Adrenal gland (tissue), 12 donors: ENCODE results near the gene ACTL7B. TPM values are rescaled to one million over a fixed set of nuclear protein-coding genes. Genes with fewer than 3 reads are reported as not detected.
"Not testable (repeated sequence)": the region's sequence is repeated elsewhere in the genome, so short reads cannot be mapped to it uniquely, and the experiment has no call there.

Experiments used
- DNase-seq, 7 donors: peaks; one replicate each; pipeline ENCODE4 v3.0.0-alpha.2; 2019 to 2020
- H3K27ac ChIP-seq, 5 donors: fragments of 200-600 bp; sonication (generic) in 4 of 5; 1 replicate in 3 of 5; 2 replicates in 2 of 5; pipeline versions ENCODE4 v1.5.1 to v1.8.0; 2016 to 2020; ENCODE audit warnings: mild to moderate bottlenecking in 1 of 5
- H3K27me3 ChIP-seq: fragments of 200-600 bp; 2 replicates; pipeline ENCODE4 v1.8.0; 2021
- H3K36me3 ChIP-seq, 2 donors: fragments of 200-600 bp; replicated peaks in 1 of 2; 1 replicate in 1 of 2; 2 replicates in 1 of 2; pipeline versions ENCODE4 v1.5.1 to v1.8.0; 2018 to 2022
- H3K4me1 ChIP-seq, 2 donors: fragments of 200-600 bp; replicated peaks in 1 of 2; 1 replicate in 1 of 2; 2 replicates in 1 of 2; pipeline versions ENCODE4 v1.5.1 to v1.8.0; 2018 to 2021
- H3K4me3 ChIP-seq, 4 donors: fragments of 200-600 bp; sonication (generic) in 3 of 4; one replicate each; pipeline ENCODE4 v1.5.1; 2016 to 2018
- H3K9me3 ChIP-seq, 3 donors: fragments of 200-600 bp; sonication (generic) in 1 of 3; replicated peaks in 1 of 3; 1 replicate in 2 of 3; 2 replicates in 1 of 3; pipeline versions ENCODE4 v1.5.1 to v1.8.0; 2016 to 2021
- CTCF ChIP-seq, 6 experiments: fragments of 450-650 bp in 4 of 6; fragments of 200-600 bp in 2 of 6; sonication (generic) in 1 of 6; IDR thresholded peaks; 1 replicate in 5 of 6; 2 replicates in 1 of 6; pipeline versions ENCODE4 v1.5.1 to v1.8.0; 2016 to 2021; ENCODE audit warnings: antibody characterized with exemption in 6 of 6, mild to moderate bottlenecking in 2 of 6, moderate library complexity in 1 of 6
- POLR2A ChIP-seq, 2 donors: fragments of 450-650 bp; IDR thresholded peaks; one replicate each; pipeline ENCODE4 v1.6.1; 2017; ENCODE audit warnings: antibody characterized with exemption in 2 of 2, mild to moderate bottlenecking in 2 of 2, moderate library complexity in 1 of 2
- WGBS, 4 donors: extraction: QIAGEN DNeasy Blood & Tissue Kit in 2 of 4; methylation state at CpG; one replicate each; pipeline versions ENCODE4 v1.1.5 to v1.1.7; 2013 to 2017; 5-methylcytosine and 5-hydroxymethylcytosine counted together
- intact Hi-C, 2 donors: fragments of 100-400 bp; cut with DNase I; formaldehyde crosslinking; loops; one replicate each; pipeline versions ENCODE4 v1.14.1 to v1.15.0; 2022 to 2023
- polyA plus RNA-seq, 3 donors: library from polyadenylated mRNA; stranded (reverse); fragments of 200-250 nt in 2 of 3; fragments of 350-450 nt in 1 of 3; fragmentation: Illumina TruSeq in 1 of 3; extraction: RNeasy Lipid Tissue Mini Kit (QIAGEN cat#74804) in 1 of 3; gene quantifications; one replicate each; pipeline ENCODE4 v1.2.3, GENCODE V29; 2013 to 2014
- total RNA-seq, 9 donors: library from RNA; depleted of rRNA in 4 of 9; stranded (reverse); fragments of >200 nt in 4 of 9; fragments of 120-200 nt in 1 of 9; fragmentation: NEBNext Ultra II Directional in 1 of 9; extraction: Animal tissue kit (Norgen Biotek cat#: 25700) in 1 of 9; gene quantifications; one replicate each; pipeline versions ENCODE4 v1.1.0 to v1.2.4, GENCODE V29; 2013 to 2023
- donor health status: healthy with polysubstance abuse.
- donor health status: Bipolar disorder and iron deficiency.
- donor health status: DM: yes; HTN: yes; CAD: no.
- donor health status: DM: no; HTN: no; CAD: no.
- donor health status: DM: no; HTN: no; CAD: no.
- donor health status: DM: yes; HTN: yes; CAD: no.

Gene ACTL7B
- total and polyA plus RNA-seq, 12 donors, result 0.12 to 0.95 (median 0.27) TPM; not detected in 4

DNA sequence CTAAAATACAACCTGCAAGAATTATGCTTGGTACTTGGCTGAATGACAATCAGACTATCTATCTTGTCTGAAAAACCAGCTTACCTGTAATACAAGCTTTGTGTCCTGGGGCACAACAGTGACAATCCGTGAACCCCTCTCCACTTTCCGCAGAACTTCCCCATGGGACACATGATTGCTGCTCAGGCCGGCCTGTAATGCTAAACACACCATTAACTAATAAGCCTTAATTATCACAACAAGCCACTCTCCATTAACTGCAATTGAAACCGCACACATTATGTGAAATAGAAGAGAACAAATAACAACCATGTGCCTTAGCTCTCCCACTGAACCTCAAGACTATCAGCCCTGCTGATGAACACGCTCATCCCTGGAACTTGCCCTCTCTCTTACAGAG is 44.4 kb upstream of the ACTL7B start:
- no peaks in the 10 kb centered on the region for H3K4me1 ChIP-seq
- H3K9me3 ChIP-seq, result no peaks in the 10 kb centered on the region
- peaks cover 0 to 93% of the 10 kb centered on the region in 2 donors for H3K36me3 ChIP-seq
- 87 to 98% (median 90%) methylated on average over 5 of the region's 5 CpGs for WGBS, 4 donors
- intact Hi-C loops, result no loop called here
- TF ChIP-seq POLR2A (IDR thresholded peaks at IDR 0.05) (no peak), CTCF (IDR thresholded peaks at IDR 0.05) (no peak)
- no peaks in the 10 kb centered on the region for H3K27me3 ChIP-seq
- no peak for DNase-seq
- no peak overlapping the region for H3K27ac ChIP-seq
- H3K4me3 ChIP-seq, result no peak overlapping the region

- H3K4me3 ChIP-seq, H3K27me3 ChIP-seq, DNase-seq, intact Hi-C loops, H3K4me1 ChIP-seq, H3K27ac ChIP-seq, H3K9me3 ChIP-seq: not testable (repeated sequence)
- H3K36me3 ChIP-seq, result peaks cover 0 to 91% of the 10 kb centered on the region in 2 donors
- WGBS, 4 donors, result 90 to 96% (median 95%) methylated on average over 8 of the region's 8 CpGs
These were observed 43.4 kb upstream of the ACTL7B start for GRCh38 chr9:108899023-108899695.

GRCh38 chr9:108897324-108898096 is 41.7 kb upstream of the ACTL7B start:
- no peak overlapping the region for H3K4me3 ChIP-seq
- H3K27ac ChIP-seq, result no peak overlapping the region
- no peak for TF ChIP-seq CTCF (IDR thresholded peaks at IDR 0.05)
- TF ChIP-seq POLR2A (IDR thresholded peaks at IDR 0.05), result no peak
- 84 to 97% (median 95%) methylated on average over 2 of the region's 2 CpGs for WGBS, 4 donors
- intact Hi-C loops, result no loop called here
- no peak for DNase-seq
- peaks cover 0 to 92% of the 10 kb centered on the region in 2 donors for H3K36me3 ChIP-seq
- no peaks in the 10 kb centered on the region for H3K9me3 ChIP-seq
- H3K27me3 ChIP-seq, result no peaks in the 10 kb centered on the region
- no peaks in the 10 kb centered on the region for H3K4me1 ChIP-seq

DNA sequence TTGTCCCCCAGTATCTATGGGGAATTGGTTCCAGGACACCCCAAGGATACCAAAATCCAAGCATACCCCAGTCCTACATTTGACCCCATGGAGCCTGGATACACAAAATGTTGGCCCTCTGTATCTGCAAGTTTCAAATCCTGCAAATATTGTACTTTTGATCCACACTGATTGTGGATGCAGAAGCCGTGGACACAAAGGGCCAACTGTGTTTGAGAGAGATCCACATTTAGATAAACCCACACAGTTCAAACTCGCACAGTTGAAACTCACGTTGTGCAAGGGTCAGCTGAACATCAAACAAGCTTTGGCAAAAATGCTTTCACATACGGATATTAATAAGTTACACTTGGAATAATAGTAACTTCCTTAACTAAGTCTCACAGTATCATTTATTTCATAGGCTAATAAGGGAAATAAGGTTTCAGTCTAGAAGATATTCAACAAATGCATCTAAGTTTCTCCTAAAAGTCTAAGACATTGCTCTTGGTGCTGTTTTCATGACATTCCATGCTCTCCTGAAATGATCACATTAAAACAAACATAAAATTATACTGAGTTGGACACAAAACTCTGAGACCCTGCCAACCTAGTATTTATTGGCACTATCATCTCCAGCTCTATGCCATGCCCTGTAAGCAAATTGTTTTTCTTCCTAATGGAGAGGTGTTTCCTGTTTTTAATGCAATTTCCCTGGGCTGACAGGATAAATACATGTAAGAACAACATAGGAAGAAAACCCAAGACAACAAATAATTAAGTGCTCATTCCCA is 38.6 kb upstream of the ACTL7B start:
- 84 to 94% (median 88%) methylated on average over 4 of the region's 4 CpGs for WGBS, 4 donors
- TF ChIP-seq POLR2A (IDR thresholded peaks at IDR 0.05), result no peak
- no peak for TF ChIP-seq CTCF (IDR thresholded peaks at IDR 0.05)
- intact Hi-C loops, result no loop called here
- no peak for DNase-seq
- H3K36me3 ChIP-seq, result peaks cover 0 to 86% of the 10 kb centered on the region in 2 donors
- peaks cover 0 to 3% of the 10 kb centered on the region in 2 donors for H3K4me1 ChIP-seq
- no peak overlapping the region for H3K27ac ChIP-seq
- H3K27me3 ChIP-seq, result no peaks in the 10 kb centered on the region
- H3K4me3 ChIP-seq, result no peak overlapping the region
- H3K9me3 ChIP-seq, result no peaks in the 10 kb centered on the region
